ENCODE data around the gene PPT2.

PPT2 gene

GRCh38 chr6:32194388-32194787, 40.4 kb downstream of the PPT2 start:
- TF ChIP-seq CTCF (conservative IDR thresholded peaks at IDR 0.05; ENCODE audit: low read length) (no peak), EZH2phosphoT487 (IDR thresholded peaks at IDR 0.05; ENCODE audit: borderline replicate concordance) (no peak)
- Histone ChIP-seq H2AFZ (ENCODE audit: low read length) (no peak overlapping the region), H3K27me3 (ENCODE audit: insufficient read depth, low read length, poor library complexity, severe bottlenecking) (no peaks in the 10 kb centered on the region), H3K79me2 (ENCODE audit: insufficient read depth, low read length) (peaks cover 64% of the 10 kb centered on the region), H4K20me1 (ENCODE audit: insufficient read depth, low read length, poor library complexity, severe bottlenecking) (no peaks in the 10 kb centered on the region), H3K9me2 (replicated peaks; ENCODE audit: low read depth, low read length) (no peaks in the 10 kb centered on the region), H3K4me3 (ENCODE audit: low read length, poor library complexity, severe bottlenecking) (peak overlapping the region; percentile 91), H3K4me2 (ENCODE audit: low read depth, low read length, poor library complexity, severe bottlenecking) (peak overlapping the region; percentile 99), H3F3A (ENCODE audit: low read depth) (no peaks in the 10 kb centered on the region), H3K36me3 (ENCODE audit: insufficient read depth, low read length) (no peaks in the 10 kb centered on the region), H3K9me3 (ENCODE audit: insufficient read depth, low read depth, low read length) (no peaks in the 10 kb centered on the region), H3K4me1 (ENCODE audit: insufficient read depth, low read length, poor library complexity, severe bottlenecking) (peaks cover 53% of the 10 kb centered on the region), H3K9ac (ENCODE audit: low read depth, low read length, poor library complexity, severe bottlenecking) (peak overlapping the region; percentile 96)

GRCh38 chr6:32194825-32195651, 41.1 kb downstream of the PPT2 start:
- Histone ChIP-seq H3K27me3 (ENCODE audit: insufficient read depth, low read length, poor library complexity, severe bottlenecking) (no peaks in the 10 kb centered on the region), H3K4me2 (ENCODE audit: low read depth, low read length, poor library complexity, severe bottlenecking) (peak overlapping the region; percentile 99), H2AFZ (ENCODE audit: low read length) (peak overlapping the region; percentile 35; the same call in 1 of the 2 replicates), H3K9ac (ENCODE audit: low read depth, low read length, poor library complexity, severe bottlenecking) (peak overlapping the region; percentile 96), H4K20me1 (ENCODE audit: insufficient read depth, low read length, poor library complexity, severe bottlenecking) (no peaks in the 10 kb centered on the region), H3K9me2 (replicated peaks; ENCODE audit: low read depth, low read length) (no peaks in the 10 kb centered on the region), H3K4me3 (ENCODE audit: low read length, poor library complexity, severe bottlenecking) (peak overlapping the region; percentile 91), H3F3A (ENCODE audit: low read depth) (no peaks in the 10 kb centered on the region), H3K9me3 (ENCODE audit: insufficient read depth, low read depth, low read length) (no peaks in the 10 kb centered on the region), H3K79me2 (ENCODE audit: insufficient read depth, low read length) (peaks cover 58% of the 10 kb centered on the region), H3K4me1 (ENCODE audit: insufficient read depth, low read length, poor library complexity, severe bottlenecking) (peaks cover 52% of the 10 kb centered on the region), H3K36me3 (ENCODE audit: insufficient read depth, low read length) (no peaks in the 10 kb centered on the region)
- no peak for TF ChIP-seq EZH2phosphoT487 (IDR thresholded peaks at IDR 0.05; ENCODE audit: borderline replicate concordance)
- TF ChIP-seq CTCF (conservative IDR thresholded peaks at IDR 0.05; ENCODE audit: low read length), result peak; percentile 82

- H3K4me1 ChIP-seq (ENCODE audit: insufficient read depth, low read length, poor library complexity, severe bottlenecking), result peaks cover 52% of the 10 kb centered on the region
- no peaks in the 10 kb centered on the region for H3F3A ChIP-seq (ENCODE audit: low read depth)
- H3K9me3 ChIP-seq (ENCODE audit: insufficient read depth, low read depth, low read length), result no peaks in the 10 kb centered on the region
- H3K79me2 ChIP-seq (ENCODE audit: insufficient read depth, low read length), result peaks cover 53% of the 10 kb centered on the region
- H3K4me2 ChIP-seq (ENCODE audit: low read depth, low read length, poor library complexity, severe bottlenecking), result no peak overlapping the region
- no peaks in the 10 kb centered on the region for H3K27me3 ChIP-seq (ENCODE audit: insufficient read depth, low read length, poor library complexity, severe bottlenecking)
- H3K36me3 ChIP-seq (ENCODE audit: insufficient read depth, low read length), result no peaks in the 10 kb centered on the region
- H3K9ac ChIP-seq (ENCODE audit: low read depth, low read length, poor library complexity, severe bottlenecking), result peak overlapping the region; percentile 100
- H3K9me2 ChIP-seq (replicated peaks; ENCODE audit: low read depth, low read length), result no peaks in the 10 kb centered on the region
- H2AFZ ChIP-seq (ENCODE audit: low read length), result no peak overlapping the region
- peak overlapping the region; percentile 99 for H3K4me3 ChIP-seq (ENCODE audit: low read length, poor library complexity, severe bottlenecking)
- H4K20me1 ChIP-seq (ENCODE audit: insufficient read depth, low read length, poor library complexity, severe bottlenecking), result no peaks in the 10 kb centered on the region
- TF ChIP-seq CTCF (conservative IDR thresholded peaks at IDR 0.05; ENCODE audit: low read length), result no peak
- TF ChIP-seq EZH2phosphoT487 (IDR thresholded peaks at IDR 0.05; ENCODE audit: borderline replicate concordance), result no peak
These were observed 41.6 kb downstream of the PPT2 start for GRCh38 chr6:32195652-32195901.
